Calu3 (cell line): ENCODE results near the gene ADCY1. TPM values are rescaled to one million over a fixed set of nuclear protein-coding genes. Genes with fewer than 3 reads are reported as not detected.

Experiments used
- BruUV-seq: library from RNA; stranded (reverse); fragments of 400-500 nt; replicated peaks from 2 replicates; lab custom pipeline; 2021; lab: Mats Ljungman, UMichigan
- CTCF ChIA-PET: fragments of 300-600 bp; sonication (Branson Sonifier 250); formaldehyde crosslinking; loops from one replicate; lab custom pipeline; 2022; ENCODE audit warnings: antibody characterized with exemption; lab: Charles Lee
- DNase-seq: peaks from one replicate; pipeline ENCODE4 v3.0.0; 2022
- H3K27ac Mint-ChIP-seq: one replicate; pipeline ENCODE4 v1.8.0; 2022; ENCODE audit warnings: mixed read lengths; ENCODE audit not compliant: unreplicated experiment
- H3K27me3 Mint-ChIP-seq: one replicate; pipeline ENCODE4 v1.8.0; 2022; ENCODE audit warnings: mixed read lengths; ENCODE audit not compliant: unreplicated experiment
- H3K36me3 Mint-ChIP-seq: one replicate; pipeline ENCODE4 v1.8.0; 2022; ENCODE audit warnings: mild to moderate bottlenecking, moderate library complexity, mixed read lengths; ENCODE audit not compliant: insufficient read depth, unreplicated experiment
- H3K4me1 Mint-ChIP-seq: one replicate; pipeline ENCODE4 v1.8.0; 2022; ENCODE audit warnings: mild to moderate bottlenecking, low read depth, mixed read lengths; ENCODE audit not compliant: unreplicated experiment
- H3K4me3 Mint-ChIP-seq: one replicate; pipeline ENCODE4 v1.8.0; 2022; ENCODE audit warnings: mild to moderate bottlenecking, low read depth, moderate library complexity, mixed read lengths; ENCODE audit not compliant: unreplicated experiment
- H3K9me3 Mint-ChIP-seq: one replicate; pipeline ENCODE4 v1.8.0; 2022; ENCODE audit warnings: low read depth, mixed read lengths; ENCODE audit not compliant: unreplicated experiment
- intact Hi-C: fragments of 100-400 bp; cut with micrococcal nuclease; formaldehyde crosslinking; loops from one replicate; pipeline ENCODE4 v1.10.0; 2022; ENCODE audit not compliant: unreplicated experiment
- total RNA-seq: library from RNA; stranded (reverse); gene quantifications from 2 replicates; pipeline ENCODE4 v1.2.3, GENCODE V29; 2022
- TF ChIP-seq, protein P1 (sequence below): fragments of 200-600 bp; IDR thresholded peaks from one replicate; pipeline ENCODE4 v1.8.0; 2022; ENCODE audit warnings: antibody characterized with exemption; ENCODE audit not compliant: unreplicated experiment

Gene ADCY1
- total RNA-seq, 1 experiment from 2014 or later: 8.8 TPM

GRCh38 chr7:45582136-45582749 lies 8.1 kb downstream of the ADCY1 start:
- H3K36me3 Mint-ChIP-seq: no peaks in the 10 kb centered on the region
- no peak for DNase-seq
- peaks cover 55% of the 10 kb centered on the region for H3K27me3 Mint-ChIP-seq
- no peaks in the 10 kb centered on the region for H3K4me1 Mint-ChIP-seq
- BruUV-seq: no TSS peak
- intact Hi-C loops: no loop called here
- H3K4me3 Mint-ChIP-seq: no peak overlapping the region
- H3K9me3 Mint-ChIP-seq: no peaks in the 10 kb centered on the region
- CTCF ChIA-PET: interaction anchor here (0.8 kb wide), 1 partner anchor 99 kb away, joined by 3 read pairs; no protein-coding TSS in a partner anchor
- TF ChIP-seq, protein P1, sequence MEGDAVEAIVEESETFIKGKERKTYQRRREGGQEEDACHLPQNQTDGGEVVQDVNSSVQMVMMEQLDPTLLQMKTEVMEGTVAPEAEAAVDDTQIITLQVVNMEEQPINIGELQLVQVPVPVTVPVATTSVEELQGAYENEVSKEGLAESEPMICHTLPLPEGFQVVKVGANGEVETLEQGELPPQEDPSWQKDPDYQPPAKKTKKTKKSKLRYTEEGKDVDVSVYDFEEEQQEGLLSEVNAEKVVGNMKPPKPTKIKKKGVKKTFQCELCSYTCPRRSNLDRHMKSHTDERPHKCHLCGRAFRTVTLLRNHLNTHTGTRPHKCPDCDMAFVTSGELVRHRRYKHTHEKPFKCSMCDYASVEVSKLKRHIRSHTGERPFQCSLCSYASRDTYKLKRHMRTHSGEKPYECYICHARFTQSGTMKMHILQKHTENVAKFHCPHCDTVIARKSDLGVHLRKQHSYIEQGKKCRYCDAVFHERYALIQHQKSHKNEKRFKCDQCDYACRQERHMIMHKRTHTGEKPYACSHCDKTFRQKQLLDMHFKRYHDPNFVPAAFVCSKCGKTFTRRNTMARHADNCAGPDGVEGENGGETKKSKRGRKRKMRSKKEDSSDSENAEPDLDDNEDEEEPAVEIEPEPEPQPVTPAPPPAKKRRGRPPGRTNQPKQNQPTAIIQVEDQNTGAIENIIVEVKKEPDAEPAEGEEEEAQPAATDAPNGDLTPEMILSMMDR: no peak
- H3K27ac Mint-ChIP-seq: no peak overlapping the region

- Mint-ChIP-seq H3K36me3 (no peaks in the 10 kb centered on the region), H3K4me3 (no peak overlapping the region), H3K27ac (no peak overlapping the region), H3K27me3 (peaks cover 55% of the 10 kb centered on the region), H3K9me3 (no peaks in the 10 kb centered on the region), H3K4me1 (no peaks in the 10 kb centered on the region)
- no TSS peak for BruUV-seq
- TF ChIP-seq, protein P1: no peak
- CTCF ChIA-PET: interaction anchor here (0.8 kb wide), 1 partner anchor 100 kb away, joined by 3 read pairs; no protein-coding TSS in a partner anchor
- DNase-seq: no peak
- intact Hi-C loops: no loop called here
These were observed 8.7 kb downstream of the ADCY1 start for GRCh38 chr7:45582868-45583277.

- CTCF ChIA-PET: no interaction called here
- no peaks in the 10 kb centered on the region for H3K4me1 Mint-ChIP-seq
- intact Hi-C loops: no loop called here
- no peaks in the 10 kb centered on the region for H3K36me3 Mint-ChIP-seq
- H3K27me3 Mint-ChIP-seq: peaks cover 55% of the 10 kb centered on the region
- no peak overlapping the region for H3K4me3 Mint-ChIP-seq
- no TSS peak for BruUV-seq
- DNase-seq: no peak
- TF ChIP-seq, protein P1: no peak
- H3K9me3 Mint-ChIP-seq: no peaks in the 10 kb centered on the region
- no peak overlapping the region for H3K27ac Mint-ChIP-seq
These were observed 9.1 kb downstream of the ADCY1 start for GRCh38 chr7:45583296-45583695.

- TF ChIP-seq, protein P1: no peak
- no TSS peak for BruUV-seq
- H3K36me3 Mint-ChIP-seq: no peaks in the 10 kb centered on the region
- peaks cover 55% of the 10 kb centered on the region for H3K27me3 Mint-ChIP-seq
- H3K9me3 Mint-ChIP-seq: no peaks in the 10 kb centered on the region
- no peak overlapping the region for H3K27ac Mint-ChIP-seq
- no peak for DNase-seq
- intact Hi-C loops: no loop called here
- no peak overlapping the region for H3K4me3 Mint-ChIP-seq
- CTCF ChIA-PET: no interaction called here
- H3K4me1 Mint-ChIP-seq: no peaks in the 10 kb centered on the region
These were observed 10.4 kb downstream of the ADCY1 start for GRCh38 chr7:45584261-45585210.
